Skeletal muscle satellite cell (primary cell): ENCODE data around the gene PACC1.
"Not testable (repeated sequence)": the region's sequence is repeated elsewhere in the genome, so short reads cannot be mapped to it uniquely, and the experiment has no call there.

Source experiments
- H3K27me3 ChIP-seq: 2 replicates; pipeline ENCODE4 v1.7.0; 2013; ENCODE audit warnings: low read length; ENCODE audit not compliant: control insufficient read depth, insufficient read depth
- H3K36me3 ChIP-seq: 2 replicates; pipeline ENCODE4 v1.7.0; 2013; ENCODE audit warnings: mild to moderate bottlenecking, control low read depth, low read length; ENCODE audit not compliant: insufficient read depth
- H3K4me1 ChIP-seq: 2 replicates; pipeline ENCODE4 v1.7.0; 2013; ENCODE audit warnings: low read length; ENCODE audit not compliant: control insufficient read depth, insufficient read depth
- H3K4me2 ChIP-seq: 2 replicates; pipeline ENCODE4 v1.7.0; 2013; ENCODE audit warnings: mild to moderate bottlenecking, low read length
- H3K4me3 ChIP-seq: 2 replicates; pipeline ENCODE4 v1.7.0; 2013; ENCODE audit warnings: low read length
- H3K9ac ChIP-seq: 2 replicates; pipeline ENCODE4 v1.7.0; 2013; ENCODE audit warnings: mild to moderate bottlenecking, low read depth, low read length, moderate library complexity
- H3K9me3 ChIP-seq: replicated peaks from 2 replicates; pipeline ENCODE4 v1.7.0; 2013; ENCODE audit warnings: mild to moderate bottlenecking, control low read depth, low read length

Gene PACC1

DNA sequence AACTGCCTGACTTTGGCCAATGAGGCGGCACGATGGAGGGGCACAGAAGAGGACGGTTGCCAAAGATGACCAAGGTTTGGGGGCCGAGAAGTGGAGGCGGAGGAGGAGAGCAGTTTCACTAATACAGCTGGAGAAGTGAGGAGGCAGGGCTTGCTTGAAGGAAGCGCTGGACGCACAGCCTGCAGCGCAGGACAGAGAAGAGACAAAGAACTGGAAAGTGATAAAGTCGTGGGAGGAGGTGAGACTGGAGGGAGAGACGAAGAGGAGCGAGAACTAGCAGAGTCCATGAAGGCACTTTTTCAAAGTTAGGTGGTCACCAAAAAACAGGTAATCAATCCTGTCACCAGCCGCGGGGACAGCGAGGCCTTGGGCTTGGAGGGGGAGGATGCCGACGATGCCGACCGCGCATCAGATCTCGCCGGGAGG lies 771 bp downstream of the PACC1 start:
- Histone ChIP-seq H3K4me2 (peak overlapping the region; percentile 94), H3K4me3 (peak overlapping the region; percentile 90), H3K4me1 (peaks cover 10% of the 10 kb centered on the region), H3K9ac (peak overlapping the region; percentile 65), H3K9me3 (no peaks in the 10 kb centered on the region), H3K27me3 (no peaks in the 10 kb centered on the region), H3K36me3 (peaks cover 17% of the 10 kb centered on the region)

DNA sequence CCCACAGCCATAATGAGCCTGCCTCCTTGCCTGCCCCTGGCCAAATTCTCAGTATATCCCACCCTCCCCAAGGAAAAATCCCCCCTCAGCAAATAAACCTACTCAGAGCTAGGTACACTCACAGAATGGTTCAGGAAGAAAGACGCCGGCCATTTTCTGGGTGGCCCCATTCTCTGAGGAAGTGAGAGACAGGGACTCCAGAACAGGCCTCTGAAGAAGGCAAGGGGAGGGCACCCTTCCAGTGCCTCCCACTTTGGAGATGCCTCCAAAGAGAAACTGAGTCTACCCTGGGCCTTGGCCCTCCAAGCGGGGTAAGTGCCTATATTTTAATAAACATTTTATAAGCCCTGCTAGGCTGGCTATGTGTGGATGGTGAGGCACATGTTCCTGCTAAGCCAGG lies 2.3 kb downstream of the PACC1 start:
- no peak overlapping the region for H3K4me3 ChIP-seq
- peaks cover 21% of the 10 kb centered on the region for H3K36me3 ChIP-seq

DNA sequence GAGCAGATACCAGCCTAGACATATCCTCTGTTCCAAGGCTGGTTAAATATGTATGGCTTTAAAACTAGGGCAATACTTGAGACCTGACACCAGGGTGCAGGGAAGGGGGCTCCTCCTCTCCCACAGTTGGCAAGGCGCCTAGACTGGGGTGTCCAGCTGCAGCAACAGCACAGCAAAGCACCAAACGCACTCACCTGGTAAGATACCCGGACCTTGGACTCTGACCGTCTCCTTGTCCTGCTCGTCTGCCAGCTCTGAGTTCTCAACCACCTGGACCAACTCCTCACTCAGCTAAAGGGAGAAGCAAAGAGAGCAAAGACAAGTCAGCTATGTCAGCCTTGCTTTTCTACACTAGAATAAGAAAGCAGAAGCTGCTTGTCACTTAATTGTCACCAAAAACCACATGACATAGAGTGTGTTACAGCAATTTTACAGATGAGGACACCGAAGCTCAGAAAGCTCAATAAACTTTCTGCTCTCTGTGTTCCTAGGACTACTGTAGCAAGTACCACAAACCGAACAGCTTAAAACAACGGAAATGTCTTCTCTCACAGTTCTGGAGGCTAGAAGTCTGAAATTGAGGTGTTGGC lies 4.4 kb downstream of the PACC1 start:
- Histone ChIP-seq H3K4me2 (no peak overlapping the region), H3K27me3 (no peaks in the 10 kb centered on the region), H3K9ac (no peak overlapping the region), H3K36me3 (peaks cover 33% of the 10 kb centered on the region), H3K4me3 (no peak overlapping the region), H3K9me3 (no peaks in the 10 kb centered on the region), H3K4me1 (peaks cover 10% of the 10 kb centered on the region)

More for the DNA sequence above, 2.3 kb downstream of the PACC1 start:
- H3K4me1 ChIP-seq, result peaks cover 10% of the 10 kb centered on the region
- H3K9me3 ChIP-seq, result no peaks in the 10 kb centered on the region
- no peak overlapping the region for H3K4me2 ChIP-seq
- no peaks in the 10 kb centered on the region for H3K27me3 ChIP-seq
- no peak overlapping the region for H3K9ac ChIP-seq

DNA sequence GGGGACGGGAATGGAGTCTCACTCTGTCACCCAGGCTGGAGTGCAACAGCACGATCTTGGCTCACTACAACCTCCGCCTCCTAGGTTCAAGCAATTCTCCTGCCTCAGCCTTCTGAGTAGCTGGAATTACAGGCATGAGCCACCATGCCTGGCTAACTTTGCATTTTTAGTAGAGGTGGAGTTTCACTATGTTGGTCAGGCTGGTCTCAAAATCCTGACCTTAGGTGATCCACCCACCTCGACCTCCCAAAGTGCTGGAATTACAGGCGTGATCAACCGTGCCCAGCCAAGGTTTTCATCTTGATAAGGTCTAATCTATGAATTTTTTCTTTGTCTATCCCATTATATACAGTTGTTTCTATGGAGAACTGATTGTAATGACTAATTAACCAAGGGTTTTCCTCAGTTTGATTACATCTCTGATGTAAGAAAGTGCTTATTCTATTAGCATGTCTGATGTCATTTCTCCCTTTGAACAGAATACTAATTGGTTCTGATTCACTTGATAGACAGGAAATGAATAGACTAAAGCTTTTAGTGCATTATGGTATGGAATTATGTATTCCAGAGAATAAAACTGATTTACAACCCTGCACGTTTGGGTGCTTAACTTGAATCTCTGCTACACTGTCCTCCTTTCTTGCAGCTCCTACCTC lies 11.9 kb downstream of the PACC1 start:
- Histone ChIP-seq H3K4me3 (no peak overlapping the region), H3K9ac (no peak overlapping the region), H3K4me1 (peaks cover 10% of the 10 kb centered on the region), H3K27me3 (no peaks in the 10 kb centered on the region), H3K9me3 (no peaks in the 10 kb centered on the region), H3K36me3 (peaks cover 15% of the 10 kb centered on the region), H3K4me2 (no peak overlapping the region)

DNA sequence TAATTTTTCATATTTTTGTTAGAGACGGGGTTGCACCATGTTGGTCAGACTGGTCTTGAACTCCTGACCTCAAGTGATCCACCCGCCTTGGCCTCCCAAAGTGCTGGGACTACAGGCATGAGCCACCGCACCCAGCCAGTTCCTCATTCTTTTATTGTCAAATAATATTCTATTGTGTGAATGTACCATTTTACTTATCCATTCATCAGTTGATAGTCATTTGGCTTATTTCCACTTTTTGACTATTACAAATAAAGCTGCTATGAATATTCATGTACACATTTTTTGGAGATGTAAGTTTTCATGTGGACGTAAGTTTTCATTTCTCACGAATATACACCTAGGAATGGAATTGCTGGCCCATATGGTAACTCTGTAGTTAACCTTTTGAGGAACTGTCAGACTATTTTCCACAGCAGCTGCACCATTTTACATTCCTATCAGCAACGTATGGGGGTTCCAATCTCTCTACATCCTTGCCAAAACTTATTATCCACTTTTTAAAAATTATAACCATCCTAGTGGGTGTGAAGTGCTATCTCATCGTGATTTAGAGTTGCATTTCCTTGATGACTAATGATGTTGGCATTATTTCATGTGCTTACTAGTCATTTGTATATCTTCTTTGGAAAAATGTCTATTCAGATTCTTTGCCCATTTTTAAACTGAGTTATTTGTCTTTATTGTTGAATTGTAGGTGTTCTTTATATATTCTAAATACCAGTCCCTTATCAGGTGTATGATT lies 12.7 kb downstream of the PACC1 start:
- Histone ChIP-seq H3K4me2 (no peak overlapping the region), H3K36me3 (peaks cover 13% of the 10 kb centered on the region), H3K27me3 (no peaks in the 10 kb centered on the region), H3K4me1 (peaks cover 10% of the 10 kb centered on the region), H3K4me3 (no peak overlapping the region), H3K9me3 (peaks cover 2% of the 10 kb centered on the region), H3K9ac (no peak overlapping the region)

DNA sequence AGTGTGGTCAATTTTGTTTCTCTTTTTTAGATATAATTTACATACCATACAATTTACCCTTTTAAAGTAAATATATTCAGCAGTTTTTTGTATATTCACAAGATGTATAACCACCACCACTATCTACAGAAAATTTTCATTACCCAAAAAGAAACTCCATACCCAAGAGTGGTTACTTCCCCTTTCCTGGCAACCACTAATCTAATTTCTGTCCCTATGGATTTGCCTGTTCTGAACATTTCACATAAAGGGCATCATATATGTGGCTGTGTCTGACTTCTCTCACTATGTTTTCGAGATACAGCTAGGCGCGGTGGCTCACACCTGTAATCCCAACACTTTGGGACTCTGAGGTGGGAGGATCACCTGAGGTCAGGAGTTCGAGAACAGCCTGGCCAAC lies 13.6 kb downstream of the PACC1 start:
- no peak overlapping the region for H3K9ac ChIP-seq

DNA sequence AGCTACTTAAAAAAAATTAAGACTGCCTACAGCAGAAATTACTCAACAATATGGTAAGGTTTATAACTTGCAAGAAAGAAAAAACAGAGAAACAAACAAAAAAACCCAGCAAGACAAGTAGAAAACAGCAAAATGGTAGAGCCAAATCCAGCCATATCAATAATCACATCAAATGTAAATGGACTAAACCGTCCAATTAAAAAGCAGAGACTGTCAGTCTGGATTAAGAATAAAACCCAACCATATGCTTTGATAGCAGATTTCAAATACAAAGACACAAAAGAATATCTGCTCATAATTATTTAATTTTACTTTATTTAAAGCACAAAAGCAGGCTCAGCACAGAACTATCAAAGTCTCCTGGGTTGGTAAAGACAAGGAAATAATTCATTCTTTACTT lies 17.5 kb downstream of the PACC1 start:
- H3K9ac ChIP-seq, result no peak overlapping the region
- H3K36me3 ChIP-seq, result no peaks in the 10 kb centered on the region
- no peaks in the 10 kb centered on the region for H3K27me3 ChIP-seq
- H3K4me1 ChIP-seq, result peaks cover 4% of the 10 kb centered on the region
- peaks cover 4% of the 10 kb centered on the region for H3K9me3 ChIP-seq
- H3K4me2 ChIP-seq, result no peak overlapping the region
- no peak overlapping the region for H3K4me3 ChIP-seq

More for the DNA sequence above, 13.6 kb downstream of the PACC1 start:
- no peaks in the 10 kb centered on the region for H3K27me3 ChIP-seq
- H3K4me3 ChIP-seq, result no peak overlapping the region
- H3K4me1 ChIP-seq, result peaks cover 10% of the 10 kb centered on the region
- H3K9me3 ChIP-seq, result peaks cover 4% of the 10 kb centered on the region
- H3K4me2 ChIP-seq, result no peak overlapping the region
- peaks cover 6% of the 10 kb centered on the region for H3K36me3 ChIP-seq

DNA sequence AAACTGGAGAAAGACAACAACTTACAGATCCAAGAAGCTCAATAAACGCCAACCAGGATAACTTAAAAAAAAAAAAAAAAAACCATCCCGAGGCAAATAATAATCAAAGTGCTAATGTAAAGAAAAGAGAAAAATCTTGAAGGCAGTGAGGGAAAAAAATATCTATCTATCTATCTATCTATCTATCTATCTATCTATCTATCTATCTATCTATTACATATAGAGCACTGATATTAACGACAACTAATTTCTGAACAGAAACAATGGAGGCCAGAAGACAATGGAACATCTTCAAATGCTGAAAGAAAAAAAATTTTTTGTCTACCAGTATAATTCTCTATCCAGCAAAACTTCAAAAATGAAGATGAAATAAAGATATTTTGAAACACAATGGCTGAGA lies 18.0 kb downstream of the PACC1 start:
- Histone ChIP-seq H3K4me3 (no peak overlapping the region), H3K27me3 (no peaks in the 10 kb centered on the region), H3K4me2 (no peak overlapping the region), H3K9me3 (peaks cover 4% of the 10 kb centered on the region), H3K36me3 (no peaks in the 10 kb centered on the region), H3K9ac (no peak overlapping the region), H3K4me1 (no peaks in the 10 kb centered on the region)

DNA sequence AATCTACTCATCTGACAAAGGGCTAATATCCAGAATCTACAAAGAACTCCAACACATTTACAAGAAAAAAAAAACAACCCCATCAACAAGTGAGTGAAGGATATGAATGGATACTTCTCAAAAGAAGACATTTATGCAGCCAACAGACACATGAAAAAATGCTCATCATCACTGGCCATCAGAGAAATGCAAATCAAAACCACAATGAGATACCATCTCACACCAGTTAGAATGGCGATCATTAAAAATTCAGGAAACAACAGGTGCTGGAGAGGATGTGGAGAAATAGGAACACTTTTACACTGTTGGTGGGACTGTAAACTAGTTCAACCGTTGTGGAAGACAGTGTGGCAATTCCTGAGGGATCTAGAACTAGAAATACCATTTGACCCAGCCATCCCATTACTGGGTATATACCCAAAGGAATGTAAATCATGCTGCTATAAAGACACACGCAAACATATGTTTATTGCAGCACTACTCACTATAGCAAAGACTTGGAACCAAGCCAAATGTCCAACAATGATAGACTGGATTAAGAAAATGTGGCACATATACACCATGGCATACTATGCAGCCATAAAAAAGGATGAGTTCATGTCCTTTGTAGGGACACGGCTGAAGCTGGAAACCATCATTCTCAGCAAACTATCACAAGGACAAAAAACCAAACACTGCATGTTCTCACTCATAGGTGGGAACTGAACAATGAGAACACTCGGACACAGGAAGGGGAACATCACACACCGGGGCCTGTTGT lies 18.8 kb downstream of the PACC1 start:
- not testable (repeated sequence) for H3K36me3 ChIP-seq, H3K4me3 ChIP-seq, H3K9ac ChIP-seq, H3K4me1 ChIP-seq, H3K27me3 ChIP-seq, H3K4me2 ChIP-seq, H3K9me3 ChIP-seq

DNA sequence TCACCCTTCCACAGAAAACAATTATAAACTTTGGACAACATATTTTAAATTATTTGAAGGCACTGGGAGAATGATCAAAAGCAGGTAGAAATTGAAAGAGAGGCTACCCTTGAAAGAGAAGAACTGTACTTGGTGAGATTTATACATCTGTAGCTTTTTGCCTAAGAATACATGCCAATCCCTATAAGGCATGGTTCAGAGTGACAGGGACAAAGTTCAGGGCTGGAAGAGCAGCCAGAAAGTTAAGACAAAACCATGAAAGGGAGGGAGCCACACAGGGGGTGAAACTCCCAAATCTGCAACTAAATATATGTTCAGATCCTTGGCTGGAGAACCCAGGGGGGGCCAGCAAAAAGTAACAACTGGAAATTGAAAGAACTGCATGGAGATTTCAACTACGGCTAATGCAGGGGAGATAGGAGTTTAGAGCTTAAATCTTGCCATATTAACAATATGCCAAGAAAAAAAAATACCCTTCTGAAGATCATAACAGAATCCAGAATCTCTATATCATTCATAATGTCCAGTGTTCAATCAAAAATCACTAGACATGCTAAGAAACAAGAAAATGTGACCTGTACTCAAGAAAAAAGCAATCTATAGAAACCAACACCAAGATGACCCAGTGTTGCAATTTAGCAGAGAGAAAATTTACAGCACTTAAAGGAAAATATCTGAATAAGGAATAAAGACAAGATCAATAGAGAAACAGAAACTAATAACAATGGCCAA lies 25.5 kb downstream of the PACC1 start:
- no peaks in the 10 kb centered on the region for H3K27me3 ChIP-seq
- no peaks in the 10 kb centered on the region for H3K4me1 ChIP-seq
- peaks cover 10% of the 10 kb centered on the region for H3K36me3 ChIP-seq
- H3K9ac ChIP-seq, result no peak overlapping the region
- H3K4me3 ChIP-seq, result no peak overlapping the region
- no peaks in the 10 kb centered on the region for H3K9me3 ChIP-seq
- H3K4me2 ChIP-seq, result no peak overlapping the region

DNA sequence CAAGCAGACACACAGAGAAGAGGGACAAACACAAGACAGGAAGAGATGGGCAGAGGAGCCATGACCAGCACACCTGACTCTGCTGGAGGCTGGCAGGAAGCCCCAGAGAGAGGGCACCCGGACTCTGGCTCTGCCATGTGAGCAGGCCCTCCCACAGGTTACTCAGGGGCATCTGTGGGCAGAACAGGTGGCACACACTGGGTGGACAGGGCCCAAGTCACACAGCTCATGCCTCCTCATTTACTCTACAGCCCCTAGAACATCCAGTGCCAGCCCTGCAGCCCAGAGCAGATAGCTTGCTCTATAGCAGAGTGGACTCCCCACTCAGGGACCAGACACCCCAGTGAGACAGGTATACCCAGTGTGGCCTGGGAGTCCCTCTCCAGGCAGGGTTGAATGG lies 28.7 kb downstream of the PACC1 start:
- Histone ChIP-seq H3K4me2 (no peak overlapping the region), H3K4me1 (no peaks in the 10 kb centered on the region), H3K9me3 (no peaks in the 10 kb centered on the region), H3K4me3 (no peak overlapping the region), H3K9ac (no peak overlapping the region), H3K36me3 (peaks cover 10% of the 10 kb centered on the region), H3K27me3 (no peaks in the 10 kb centered on the region)
